Measurements from ENCODE around the gene TMPRSS2.
A peak's percentile ranks its signal among the peaks of the same experiment; 100 is the strongest.

The TMPRSS2 gene

GRCh38 chr21:41511858-41512257 lies 3.9 kb upstream of the TMPRSS2 start:
- H3K27ac ChIP-seq: no peak overlapping the region
- no peak overlapping the region for H3K4me3 ChIP-seq

- no peak overlapping the region for H3K4me3 ChIP-seq
- no peak overlapping the region for H3K27ac ChIP-seq
These were observed 2.5 kb upstream of the TMPRSS2 start for GRCh38 chr21:41510500-41510899.

GRCh38 chr21:41509733-41510132 lies 1.8 kb upstream of the TMPRSS2 start:
- H3K27ac ChIP-seq: no peak overlapping the region
- H3K4me3 ChIP-seq: no peak overlapping the region

GRCh38 chr21:41509145-41509496 lies 1.2 kb upstream of the TMPRSS2 start:
- no peak overlapping the region for H3K27ac ChIP-seq
- no peak overlapping the region for H3K4me3 ChIP-seq

- peak overlapping the region in 1 of 21 experiments; percentile 25 for H3K27ac ChIP-seq
These were observed 622 bp upstream of the TMPRSS2 start for GRCh38 chr21:41508415-41509144.

GRCh38 chr21:41506611-41507520 lies 1.1 kb downstream of the TMPRSS2 start:
- Histone ChIP-seq H3K27ac (peak overlapping the region in 4 of 21 experiments; percentile 11 to 32 (median 24)), H3K4me3 (peak overlapping the region in 5 of 7 experiments; percentile 6 to 34 (median 23))

More at GRCh38 chr21:41508415-41509144, 622 bp upstream of the TMPRSS2 start:
- peak overlapping the region in 4 of 7 experiments; percentile 5 to 34 (median 24) for H3K4me3 ChIP-seq

- H3K4me3 ChIP-seq: no peak overlapping the region
- no peak overlapping the region for H3K27ac ChIP-seq
These were observed 1.9 kb downstream of the TMPRSS2 start for GRCh38 chr21:41506005-41506594.

- Histone ChIP-seq H3K27ac (no peak overlapping the region), H3K4me3 (no peak overlapping the region)
These were observed 3.9 kb downstream of the TMPRSS2 start for GRCh38 chr21:41504030-41504429.

GRCh38 chr21:41503331-41503730 lies 4.6 kb downstream of the TMPRSS2 start:
- Histone ChIP-seq H3K27ac (no peak overlapping the region), H3K4me3 (no peak overlapping the region)

- no peak overlapping the region for H3K4me3 ChIP-seq
- H3K27ac ChIP-seq: no peak overlapping the region
These were observed 6.0 kb downstream of the TMPRSS2 start for GRCh38 chr21:41501919-41502318.

- Histone ChIP-seq H3K4me3 (no peak overlapping the region), H3K27ac (no peak overlapping the region)
These were observed 7.0 kb downstream of the TMPRSS2 start for GRCh38 chr21:41500931-41501381.

GRCh38 chr21:41500363-41500762 lies 7.6 kb downstream of the TMPRSS2 start:
- Histone ChIP-seq H3K27ac (no peak overlapping the region), H3K4me3 (no peak overlapping the region)

- Histone ChIP-seq H3K27ac (no peak overlapping the region), H3K4me3 (no peak overlapping the region)
These were observed 8.0 kb downstream of the TMPRSS2 start for GRCh38 chr21:41499920-41500319.

GRCh38 chr21:41497788-41498187 lies 10.2 kb downstream of the TMPRSS2 start:
- H3K4me3 ChIP-seq: no peak overlapping the region
- no peak overlapping the region for H3K27ac ChIP-seq

GRCh38 chr21:41497008-41497407 lies 10.9 kb downstream of the TMPRSS2 start:
- Histone ChIP-seq H3K4me3 (no peak overlapping the region), H3K27ac (no peak overlapping the region)

GRCh38 chr21:41494242-41494641 lies 13.7 kb downstream of the TMPRSS2 start:
- no peak overlapping the region for H3K27ac ChIP-seq

GRCh38 chr21:41491412-41491811 lies 16.5 kb downstream of the TMPRSS2 start:
- Histone ChIP-seq H3K4me3 (no peak overlapping the region), H3K27ac (no peak overlapping the region)

More at GRCh38 chr21:41494242-41494641, 13.7 kb downstream of the TMPRSS2 start:
- no peak overlapping the region for H3K4me3 ChIP-seq

- Histone ChIP-seq H3K27ac (no peak overlapping the region), H3K4me3 (no peak overlapping the region)
These were observed 17.6 kb downstream of the TMPRSS2 start for GRCh38 chr21:41490330-41490729.

- H3K27ac ChIP-seq: no peak overlapping the region
- no peak overlapping the region for H3K4me3 ChIP-seq
These were observed 18.6 kb downstream of the TMPRSS2 start for GRCh38 chr21:41489329-41489728.

GRCh38 chr21:41488080-41488479 lies 19.9 kb downstream of the TMPRSS2 start:
- H3K27ac ChIP-seq: no peak overlapping the region
- H3K4me3 ChIP-seq: no peak overlapping the region

Measured in skin epidermis (tissue), 12 donors.